Measurements from ENCODE around the gene OR2V2. TPM values are rescaled to one million over a fixed set of nuclear protein-coding genes. Genes with fewer than 3 reads are reported as not detected.
"Not testable (repeated sequence)": the region's sequence is repeated elsewhere in the genome, so short reads cannot be mapped to it uniquely, and the experiment has no call there.

Gene OR2V2
- total and polyA plus RNA-seq, 4 donors, result not detected

DNA sequence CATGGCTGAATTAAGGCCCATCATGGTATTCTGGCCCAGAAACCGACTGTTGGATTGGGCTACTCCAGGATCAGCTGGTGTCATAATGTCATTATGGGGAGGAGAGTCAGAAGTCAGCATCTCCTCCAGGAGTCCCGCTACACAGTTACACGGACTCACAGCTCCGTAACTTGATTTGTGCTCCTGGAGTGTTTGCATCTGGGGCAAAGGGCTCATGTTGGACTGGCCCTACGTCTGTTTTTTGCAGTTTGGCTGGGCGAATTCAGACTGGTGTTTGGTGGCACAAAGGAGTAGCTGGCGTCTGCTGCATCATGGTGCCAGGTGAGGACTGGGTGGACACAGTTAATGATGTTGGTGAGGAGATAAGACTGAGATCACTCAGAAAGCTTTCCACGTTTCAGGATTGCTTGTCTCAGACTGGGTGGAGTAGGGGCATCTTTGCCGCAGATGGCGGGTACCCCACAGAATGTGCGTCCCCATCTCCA, 47.7 kb upstream of the OR2V2 start:
- H3K27me3 ChIP-seq (ENCODE audit: control insufficient read depth in 4 of 4, insufficient read depth in 4 of 4, low read length in 3 of 4), result peaks cover 0 to 8% (median 3%) of the 10 kb centered on the region in 4 donors
- TF ChIP-seq, protein P1, sequence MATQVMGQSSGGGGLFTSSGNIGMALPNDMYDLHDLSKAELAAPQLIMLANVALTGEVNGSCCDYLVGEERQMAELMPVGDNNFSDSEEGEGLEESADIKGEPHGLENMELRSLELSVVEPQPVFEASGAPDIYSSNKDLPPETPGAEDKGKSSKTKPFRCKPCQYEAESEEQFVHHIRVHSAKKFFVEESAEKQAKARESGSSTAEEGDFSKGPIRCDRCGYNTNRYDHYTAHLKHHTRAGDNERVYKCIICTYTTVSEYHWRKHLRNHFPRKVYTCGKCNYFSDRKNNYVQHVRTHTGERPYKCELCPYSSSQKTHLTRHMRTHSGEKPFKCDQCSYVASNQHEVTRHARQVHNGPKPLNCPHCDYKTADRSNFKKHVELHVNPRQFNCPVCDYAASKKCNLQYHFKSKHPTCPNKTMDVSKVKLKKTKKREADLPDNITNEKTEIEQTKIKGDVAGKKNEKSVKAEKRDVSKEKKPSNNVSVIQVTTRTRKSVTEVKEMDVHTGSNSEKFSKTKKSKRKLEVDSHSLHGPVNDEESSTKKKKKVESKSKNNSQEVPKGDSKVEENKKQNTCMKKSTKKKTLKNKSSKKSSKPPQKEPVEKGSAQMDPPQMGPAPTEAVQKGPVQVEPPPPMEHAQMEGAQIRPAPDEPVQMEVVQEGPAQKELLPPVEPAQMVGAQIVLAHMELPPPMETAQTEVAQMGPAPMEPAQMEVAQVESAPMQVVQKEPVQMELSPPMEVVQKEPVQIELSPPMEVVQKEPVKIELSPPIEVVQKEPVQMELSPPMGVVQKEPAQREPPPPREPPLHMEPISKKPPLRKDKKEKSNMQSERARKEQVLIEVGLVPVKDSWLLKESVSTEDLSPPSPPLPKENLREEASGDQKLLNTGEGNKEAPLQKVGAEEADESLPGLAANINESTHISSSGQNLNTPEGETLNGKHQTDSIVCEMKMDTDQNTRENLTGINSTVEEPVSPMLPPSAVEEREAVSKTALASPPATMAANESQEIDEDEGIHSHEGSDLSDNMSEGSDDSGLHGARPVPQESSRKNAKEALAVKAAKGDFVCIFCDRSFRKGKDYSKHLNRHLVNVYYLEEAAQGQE (IDR thresholded peaks at IDR 0.05), result no peak
- TF ChIP-seq, protein P2, sequence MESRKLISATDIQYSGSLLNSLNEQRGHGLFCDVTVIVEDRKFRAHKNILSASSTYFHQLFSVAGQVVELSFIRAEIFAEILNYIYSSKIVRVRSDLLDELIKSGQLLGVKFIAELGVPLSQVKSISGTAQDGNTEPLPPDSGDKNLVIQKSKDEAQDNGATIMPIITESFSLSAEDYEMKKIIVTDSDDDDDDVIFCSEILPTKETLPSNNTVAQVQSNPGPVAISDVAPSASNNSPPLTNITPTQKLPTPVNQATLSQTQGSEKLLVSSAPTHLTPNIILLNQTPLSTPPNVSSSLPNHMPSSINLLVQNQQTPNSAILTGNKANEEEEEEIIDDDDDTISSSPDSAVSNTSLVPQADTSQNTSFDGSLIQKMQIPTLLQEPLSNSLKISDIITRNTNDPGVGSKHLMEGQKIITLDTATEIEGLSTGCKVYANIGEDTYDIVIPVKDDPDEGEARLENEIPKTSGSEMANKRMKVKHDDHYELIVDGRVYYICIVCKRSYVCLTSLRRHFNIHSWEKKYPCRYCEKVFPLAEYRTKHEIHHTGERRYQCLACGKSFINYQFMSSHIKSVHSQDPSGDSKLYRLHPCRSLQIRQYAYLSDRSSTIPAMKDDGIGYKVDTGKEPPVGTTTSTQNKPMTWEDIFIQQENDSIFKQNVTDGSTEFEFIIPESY (IDR thresholded peaks at IDR 0.05), result no peak
- no peak for TF ChIP-seq GABPA (IDR thresholded peaks at IDR 0.05 in 1 of 2, conservative IDR thresholded peaks at IDR 0.05 in 1 of 2)
- TF ChIP-seq RAD21 (IDR thresholded peaks at IDR 0.05), result no peak
- no peak for TF ChIP-seq YY1 (IDR thresholded peaks at IDR 0.05)
- TF ChIP-seq JUND (IDR thresholded peaks at IDR 0.05), result no peak
- TF ChIP-seq NR2F2 (IDR thresholded peaks at IDR 0.05), result no peak
- no peak for TF ChIP-seq EGR1 (IDR thresholded peaks at IDR 0.05; ENCODE audit: low read depth in 2 of 2)
- whole genome bisulfite sequencing, result 53% methylated on average over 11 of the region's 11 CpGs

DNA sequence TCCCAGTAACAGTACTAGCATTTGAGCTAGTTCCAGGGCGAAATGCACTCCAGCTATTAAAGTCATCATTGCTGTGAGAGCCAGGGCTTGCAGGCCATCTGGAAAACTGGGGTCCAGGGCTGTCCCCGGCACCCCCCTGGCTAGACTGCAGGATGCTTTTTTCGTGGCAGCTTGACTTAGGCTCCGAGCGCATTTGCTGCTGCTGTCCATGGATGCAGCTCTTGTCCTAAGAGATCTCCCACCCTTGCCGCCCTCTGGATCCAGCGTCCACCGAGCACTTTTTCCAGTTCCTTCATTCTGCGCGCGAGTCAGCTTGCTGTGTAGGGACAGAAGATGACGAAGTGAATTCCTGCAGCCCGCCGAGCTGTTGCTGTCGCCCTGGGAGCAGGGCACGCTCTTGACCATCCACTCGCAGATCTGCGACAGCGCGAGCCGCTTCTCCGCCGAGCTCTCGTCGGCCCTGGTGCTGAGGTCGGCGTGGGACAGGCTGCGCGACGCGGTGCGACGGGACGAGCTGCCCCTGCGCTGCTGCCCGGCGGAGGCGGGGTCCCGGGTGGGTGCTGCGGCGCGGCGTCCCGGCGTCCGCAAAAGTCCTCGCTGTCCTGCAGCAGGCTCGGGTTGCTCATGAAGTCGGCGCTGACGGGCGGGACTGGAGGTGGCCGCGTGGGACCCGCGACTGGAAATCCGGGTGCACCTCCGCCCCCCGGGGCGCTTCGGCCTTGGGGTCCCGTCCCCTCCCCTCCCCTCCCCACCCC, 47.1 kb upstream of the OR2V2 start:
- no peaks in the 10 kb centered on the region for H3K36me3 ChIP-seq (ENCODE audit: control insufficient read depth in 4 of 4, insufficient read depth in 3 of 4, low read depth in 1 of 4, low read length in 3 of 4)
- no peaks in the 10 kb centered on the region for H3K9me3 ChIP-seq (ENCODE audit: control insufficient read depth in 4 of 4, low read length in 3 of 4)
- H3K4me1 ChIP-seq (ENCODE audit: control insufficient read depth in 4 of 4, insufficient read depth in 4 of 4, low read length in 3 of 4), result peaks cover 0 to 4% (median 0%) of the 10 kb centered on the region in 4 donors
- H3K27ac ChIP-seq (ENCODE audit: low read depth in 1 of 2, low read length in 2 of 2), result no peak overlapping the region
- 8% methylated on average over 62 of the region's 62 CpGs for WGBS
- H3K27me3 ChIP-seq (ENCODE audit: control insufficient read depth in 4 of 4, insufficient read depth in 4 of 4, low read length in 3 of 4), result peaks cover 0 to 8% (median 3%) of the 10 kb centered on the region in 4 donors
- no peak overlapping the region for H3K9ac ChIP-seq (ENCODE audit: low read depth in 1 of 2, low read length in 2 of 2)
- TF ChIP-seq HNF4G (IDR thresholded peaks at IDR 0.05) (no peak), HNF4A (conservative IDR thresholded peaks at IDR 0.05) (no peak), RAD21 (IDR thresholded peaks at IDR 0.05) (no peak), FOXA2 (IDR thresholded peaks at IDR 0.05) (no peak), FOXA1 (IDR thresholded peaks at IDR 0.05) (no peak), YY1 (IDR thresholded peaks at IDR 0.05) (no peak), RXRA (IDR thresholded peaks at IDR 0.05) (no peak), TAF1 (conservative IDR thresholded peaks at IDR 0.05) (no peak), JUND (IDR thresholded peaks at IDR 0.05) (no peak)
- TF ChIP-seq, protein P2 (IDR thresholded peaks at IDR 0.05), result no peak
- TF ChIP-seq, protein P3, sequence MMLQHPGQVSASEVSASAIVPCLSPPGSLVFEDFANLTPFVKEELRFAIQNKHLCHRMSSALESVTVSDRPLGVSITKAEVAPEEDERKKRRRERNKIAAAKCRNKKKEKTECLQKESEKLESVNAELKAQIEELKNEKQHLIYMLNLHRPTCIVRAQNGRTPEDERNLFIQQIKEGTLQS (IDR thresholded peaks at IDR 0.05), result no peak
- TF ChIP-seq, protein P4, sequence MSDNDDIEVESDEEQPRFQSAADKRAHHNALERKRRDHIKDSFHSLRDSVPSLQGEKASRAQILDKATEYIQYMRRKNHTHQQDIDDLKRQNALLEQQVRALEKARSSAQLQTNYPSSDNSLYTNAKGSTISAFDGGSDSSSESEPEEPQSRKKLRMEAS (IDR thresholded peaks at IDR 0.05), result no peak
- no peak for DNase-seq (ENCODE audit: low spot score)
- H3K4me3 ChIP-seq (ENCODE audit: low read depth in 1 of 3, low read length in 3 of 3), result no peak overlapping the region

More for the DNA sequence above, 47.7 kb upstream of the OR2V2 start:
- no peak overlapping the region for H3K4me3 ChIP-seq (ENCODE audit: low read depth in 1 of 3, low read length in 3 of 3)
- H3K9ac ChIP-seq (ENCODE audit: low read depth in 1 of 2, low read length in 2 of 2), result no peak overlapping the region
- no peaks in the 10 kb centered on the region for H3K36me3 ChIP-seq (ENCODE audit: control insufficient read depth in 4 of 4, insufficient read depth in 3 of 4, low read depth in 1 of 4, low read length in 3 of 4)
- peaks cover 0 to 4% (median 0%) of the 10 kb centered on the region in 4 donors for H3K4me1 ChIP-seq (ENCODE audit: control insufficient read depth in 4 of 4, insufficient read depth in 4 of 4, low read length in 3 of 4)
- no peak overlapping the region for H3K27ac ChIP-seq (ENCODE audit: low read depth in 1 of 2, low read length in 2 of 2)
- no peaks in the 10 kb centered on the region for H3K9me3 ChIP-seq (ENCODE audit: control insufficient read depth in 4 of 4, low read length in 3 of 4)
- DNase-seq (ENCODE audit: low spot score), result no peak

DNA sequence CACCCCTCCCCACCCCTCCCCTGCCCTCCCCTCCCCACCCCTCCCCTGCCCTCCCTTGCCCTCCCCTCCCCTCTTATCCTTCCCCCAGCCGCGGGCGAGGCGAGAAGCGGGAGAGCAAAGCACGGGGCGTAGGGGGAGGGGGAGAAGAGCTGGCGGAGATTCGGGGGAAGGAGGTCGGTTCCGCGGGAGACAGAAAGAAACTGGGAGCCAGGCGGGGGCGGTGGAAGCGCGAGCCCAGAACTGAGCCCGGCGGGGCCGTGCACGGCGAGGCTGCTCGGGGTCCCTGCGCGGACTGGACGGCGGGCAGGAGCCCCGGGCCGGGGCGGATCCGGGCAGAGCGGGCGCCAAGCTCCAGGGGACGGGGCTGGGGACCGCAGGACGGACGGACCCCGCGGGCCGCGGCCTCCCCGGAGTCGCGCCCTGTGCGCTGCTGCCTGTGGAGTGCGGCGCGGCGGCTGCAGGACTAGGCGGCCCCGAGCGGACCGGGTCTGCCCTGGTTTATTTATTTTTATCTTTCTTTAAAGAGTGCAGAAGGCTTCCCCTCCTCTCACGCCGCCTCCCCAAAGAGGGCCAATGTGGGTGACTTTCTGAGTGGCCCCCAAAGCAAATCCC, 46.2 kb upstream of the OR2V2 start:
- H3K36me3 ChIP-seq (ENCODE audit: control insufficient read depth in 4 of 4, insufficient read depth in 3 of 4, low read depth in 1 of 4, low read length in 3 of 4); H3K4me1 ChIP-seq (ENCODE audit: control insufficient read depth in 4 of 4, insufficient read depth in 4 of 4, low read length in 3 of 4); H3K27me3 ChIP-seq (ENCODE audit: control insufficient read depth in 4 of 4, insufficient read depth in 4 of 4, low read length in 3 of 4); H3K27ac ChIP-seq (ENCODE audit: low read depth in 1 of 2, low read length in 2 of 2); H3K4me3 ChIP-seq (ENCODE audit: low read depth in 1 of 3, low read length in 3 of 3); H3K9me3 ChIP-seq (ENCODE audit: control insufficient read depth in 4 of 4, low read length in 3 of 4); DNase-seq (ENCODE audit: low spot score); H3K9ac ChIP-seq (ENCODE audit: low read depth in 1 of 2, low read length in 2 of 2): not testable (repeated sequence)
- WGBS, result 0% methylated on average over 11 of the region's 54 CpGs

Measured in liver (tissue), 9 donors.